HCT116 (cell line): ENCODE data around the gene INTS6. TPM values are rescaled to one million over a fixed set of nuclear protein-coding genes. Genes with fewer than 3 reads are reported as not detected.

ENCODE experiments used
- ATAC-seq: fragments of 200-7000 bp; cut with Tn5 transposase; 2 replicates; pipeline ENCODE4 v1.9.1; 2020; ENCODE audit warnings: mild to moderate bottlenecking, moderate library complexity
- BruUV-seq: library from RNA; stranded (reverse); fragments of 400-500 nt; replicated peaks from 2 replicates; lab custom pipeline; 2021; lab: Mats Ljungman, UMichigan
- CTCF ChIA-PET: fragments of 300-600 bp; sonication (Branson Sonifier 250); formaldehyde crosslinking; loops from one replicate; lab custom pipeline; 2021; ENCODE audit warnings: antibody characterized with exemption; lab: Charles Lee
- POLR2A ChIA-PET: fragments of 300-600, 350-600 bp; sonication (Branson Sonifier 250); formaldehyde crosslinking; loops from one replicate; lab custom pipeline; 2021; ENCODE audit warnings: antibody characterized with exemption; lab: Charles Lee
- RAD21 ChIA-PET, 2 experiments: fragments of 300-600 bp; sonication (Branson Sonifier 250); formaldehyde crosslinking; loops; one replicate each; lab custom pipeline; 2023; ENCODE audit warnings: low total read pairs in 2 of 2; ENCODE audit not compliant: uncharacterized antibody in 2 of 2, unreplicated experiment in 2 of 2, low non-redundant PET in 1 of 2; lab: Charles Lee
- DNase-seq: peaks from one replicate; pipeline ENCODE4 v3.0.0-alpha.2; 2010; ENCODE audit warnings: low read depth, low spot score
- H2AFZ ChIP-seq: fragments of 200-600 bp; shearing (Covaris generic), sonication (generic); 2 replicates; pipeline ENCODE4 v1.6.1; 2017; ENCODE audit warnings: low read depth, mixed run types, mixed read lengths, antibody characterized with exemption, low read length; ENCODE audit not compliant: poor library complexity, severe bottlenecking
- H3K27ac ChIP-seq: 2 replicates; pipeline ENCODE4 v1.5.1; 2012; ENCODE audit warnings: low read depth, low read length
- H3K27me3 ChIP-seq: fragments of 200-600 bp; sonication (generic); 2 replicates; pipeline ENCODE4 v1.6.1; 2016; ENCODE audit warnings: mixed run types, low read length, mixed read lengths; ENCODE audit not compliant: insufficient read depth
- H3K36me3 ChIP-seq, 2 experiments: fragments of 200-500 bp in 1 of 2; fragments of 200-600 bp in 1 of 2; sonication (Bioruptor generic) in 1 of 2; sonication (generic) in 1 of 2; 2 replicates each; pipeline versions ENCODE4 v1.5.1 to v1.6.1; 2014 to 2016; ENCODE audit warnings: low read length in 2 of 2, inconsistent platforms in 1 of 2, mixed read lengths in 1 of 2, mixed run types in 1 of 2; ENCODE audit not compliant: insufficient read depth in 2 of 2, control insufficient read depth in 1 of 2
- H3K4me1 ChIP-seq, 2 experiments: fragments of 200-600 bp in 1 of 2; sonication (generic) in 1 of 2; 2 replicates each; pipeline versions ENCODE4 v1.5.1 to v1.6.1; 2012 to 2017; ENCODE audit warnings: low read length in 2 of 2, inconsistent platforms in 1 of 2, mild to moderate bottlenecking in 1 of 2, mixed read lengths in 1 of 2, mixed run types in 1 of 2, moderate library complexity in 1 of 2; ENCODE audit not compliant: insufficient read depth in 2 of 2, control insufficient read depth in 1 of 2
- H3K4me2 ChIP-seq: fragments of 200-600 bp; sonication (generic); 2 replicates; pipeline ENCODE4 v1.6.1; 2017; ENCODE audit warnings: mixed run types, low read length, mixed read lengths
- H3K4me3 ChIP-seq, 2 experiments: fragments of 200-600 bp in 1 of 2; sonication (generic) in 1 of 2; replicated peaks in 1 of 2; 2 replicates each; pipeline ENCODE4 v1.5.1; 2011 to 2016; ENCODE audit warnings: low read length in 2 of 2, control low read depth in 1 of 2, low read depth in 1 of 2, mild to moderate bottlenecking in 1 of 2, mixed read lengths in 1 of 2, mixed run types in 1 of 2
- H3K79me2 ChIP-seq: fragments of 200-600 bp; sonication (generic); 2 replicates; pipeline ENCODE4 v1.6.1; 2017; ENCODE audit warnings: mild to moderate bottlenecking, mixed run types, low read length, moderate library complexity, mixed read lengths; ENCODE audit not compliant: insufficient read depth
- H3K9ac ChIP-seq: fragments of 200-600 bp; sonication (generic); 2 replicates; pipeline ENCODE4 v1.6.1; 2016; ENCODE audit warnings: low read length, mixed read lengths
- H3K9me2 ChIP-seq: fragments of 200-600 bp; sonication (generic), shearing (Covaris generic); 2 replicates; pipeline ENCODE4 v1.6.1; 2017; ENCODE audit warnings: mixed run types, mild to moderate bottlenecking, moderate library complexity; ENCODE audit not compliant: insufficient read depth
- H3K9me3 ChIP-seq, 2 experiments: fragments of 200-500 bp in 1 of 2; fragments of 200-600 bp in 1 of 2; sonication (Bioruptor generic) in 1 of 2; sonication (generic) in 1 of 2; 2 replicates each; pipeline ENCODE4 v1.6.1; 2014 to 2017; ENCODE audit warnings: low read length in 2 of 2, mixed read lengths in 2 of 2, inconsistent platforms in 1 of 2, low read depth in 1 of 2, mild to moderate bottlenecking in 1 of 2, mixed run types in 1 of 2, moderate library complexity in 1 of 2; ENCODE audit not compliant: control insufficient read depth in 1 of 2, insufficient read depth in 1 of 2
- H4K20me1 ChIP-seq: fragments of 200-600 bp; sonication (generic), shearing (Covaris generic); 2 replicates; pipeline ENCODE4 v1.6.1; 2017; ENCODE audit warnings: mixed run types, mild to moderate bottlenecking, moderate library complexity; ENCODE audit not compliant: insufficient read depth
- CBX3 ChIP-seq: IDR thresholded peaks from 2 replicates; pipeline ENCODE4 v1.6.1; 2012; ENCODE audit warnings: low read depth
- CEBPB ChIP-seq: IDR thresholded peaks from 2 replicates; pipeline ENCODE4 v1.6.1; 2012; ENCODE audit warnings: low read depth
- EGR1 ChIP-seq: IDR thresholded peaks from 2 replicates; pipeline ENCODE4 v1.6.1; 2012; ENCODE audit warnings: low read depth
- EZH2 ChIP-seq: fragments of 200-600 bp; sonication (generic); IDR thresholded peaks from 2 replicates; pipeline ENCODE4 v1.6.1; 2017; ENCODE audit warnings: antibody characterized with exemption, mixed run types
- EZH2phosphoT487 ChIP-seq: fragments of 200-600 bp; IDR thresholded peaks from 2 replicates; pipeline ENCODE4 v1.6.1; 2018; ENCODE audit warnings: antibody characterized with exemption, borderline replicate concordance
- POLR2A ChIP-seq: IDR thresholded peaks from 2 replicates; pipeline ENCODE4 v1.7.0; 2011; ENCODE audit warnings: borderline replicate concordance; ENCODE audit not compliant: insufficient read depth, insufficient read length; ENCODE audit errors: extremely low read depth
- POLR2AphosphoS5 ChIP-seq: IDR thresholded peaks from 2 replicates; pipeline ENCODE4 v1.6.1; 2011; ENCODE audit warnings: mild to moderate bottlenecking, low read depth, low read length, moderate library complexity
- RAD21 ChIP-seq: IDR thresholded peaks from 2 replicates; pipeline ENCODE4 v1.6.1; 2012; ENCODE audit warnings: low read depth, mild to moderate bottlenecking
- SIN3A ChIP-seq: IDR thresholded peaks from 2 replicates; pipeline ENCODE4 v1.6.1; 2012; ENCODE audit warnings: low read depth
- SP1 ChIP-seq: IDR thresholded peaks from 2 replicates; pipeline ENCODE4 v1.6.1; 2012; ENCODE audit warnings: low read depth
- TCF7L2 ChIP-seq: IDR thresholded peaks from 2 replicates; pipeline ENCODE4 v1.7.0; 2011; ENCODE audit warnings: borderline replicate concordance, inconsistent platforms; ENCODE audit not compliant: insufficient read depth, insufficient read length; ENCODE audit errors: extremely low read depth
- ZBTB33 ChIP-seq: IDR thresholded peaks from 2 replicates; pipeline ENCODE4 v1.6.1; 2011; ENCODE audit warnings: mild to moderate bottlenecking, low read length, moderate library complexity; ENCODE audit not compliant: insufficient replicate concordance; ENCODE audit errors: extremely low read depth
- ZFX ChIP-seq: fragments of 450-650 bp; IDR thresholded peaks from 2 replicates; pipeline ENCODE4 v1.6.1; 2017
- ZNF274 ChIP-seq: fragments of 200-500 bp; sonication (Bioruptor generic); IDR thresholded peaks from 2 replicates; pipeline ENCODE4 v1.6.1; 2014; ENCODE audit warnings: mild to moderate bottlenecking, low read depth, low read length, inconsistent platforms
- intact Hi-C: fragments of 100-400 bp; cut with micrococcal nuclease; formaldehyde crosslinking; loops from 2 replicates; pipeline ENCODE4 v1.10.0; 2022
- total RNA-seq: library from RNA; stranded (reverse); gene quantifications from one replicate; pipeline ENCODE4 v1.2.1, GENCODE V29; 2021; ENCODE audit not compliant: unreplicated experiment
- TF ChIP-seq, protein P1 (sequence below), 3 experiments: fragments of 200-600 bp in 1 of 3; sonication (generic) in 1 of 3; IDR thresholded peaks in 2 of 3; conservative IDR thresholded peaks in 1 of 3; 2 replicates each; pipeline ENCODE4 v1.5.1; 2012 to 2017; ENCODE audit warnings: low read depth in 2 of 3, low read length in 2 of 3, antibody characterized with exemption in 1 of 3, borderline replicate concordance in 1 of 3, control low read depth in 1 of 3, mild to moderate bottlenecking in 1 of 3, mixed read lengths in 1 of 3, mixed run types in 1 of 3, moderate library complexity in 1 of 3; ENCODE audit not compliant: insufficient read depth in 1 of 3
- TF ChIP-seq, protein P2 (sequence below): IDR thresholded peaks from 2 replicates; pipeline ENCODE4 v1.6.1; 2012
- TF ChIP-seq, protein P3 (sequence below): IDR thresholded peaks from 2 replicates; pipeline ENCODE4 v1.6.1; 2012; ENCODE audit warnings: low read depth
- TF ChIP-seq, protein P4 (sequence below): IDR thresholded peaks from 2 replicates; pipeline ENCODE4 v1.6.1; 2012

INTS6 gene
- total RNA-seq, 1 experiment from 2014 or later, result 44.7 TPM

DNA sequence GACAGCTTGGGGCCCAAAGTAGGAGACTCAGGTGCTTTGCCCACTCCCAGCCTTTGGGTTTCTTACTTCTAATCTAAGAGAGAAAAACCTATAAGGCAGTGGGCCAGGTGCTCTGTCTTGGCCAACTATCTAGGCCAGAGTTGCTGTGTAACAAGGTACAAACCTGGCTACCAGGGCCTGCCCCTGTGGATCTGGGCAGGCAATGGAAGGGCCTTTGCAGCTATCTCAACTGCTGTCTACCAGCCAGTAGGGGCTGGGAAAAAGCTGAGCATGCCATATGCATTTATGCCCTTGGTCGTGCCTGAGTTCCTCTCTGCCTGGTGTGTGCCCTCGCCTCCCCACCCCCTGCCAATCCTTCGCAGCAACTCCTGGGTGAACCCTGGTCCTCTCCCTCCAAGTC, 130.0 kb downstream of the INTS6 start:
- Histone ChIP-seq H3K9me2 (no peaks in the 10 kb centered on the region), H3K27me3 (no peaks in the 10 kb centered on the region), H3K4me1 (no peaks in the 10 kb centered on the region), H3K4me3 (no peak overlapping the region), H3K4me2 (no peak overlapping the region), H4K20me1 (no peaks in the 10 kb centered on the region), H2AFZ (no peak overlapping the region), H3K9ac (no peak overlapping the region), H3K27ac (no peak overlapping the region), H3K79me2 (no peaks in the 10 kb centered on the region), H3K36me3 (no peaks in the 10 kb centered on the region), H3K9me3 (no peaks in the 10 kb centered on the region)
- BruUV-seq, result no TSS peak
- intact Hi-C loops, result no loop called here
- no peak for ATAC-seq
- ChIA-PET POLR2A (no interaction called here), RAD21 (no interaction called here), CTCF (no interaction called here)
- no peak for DNase-seq
- TF ChIP-seq CBX3 (no peak), RAD21 (no peak), SP1 (no peak), CEBPB (no peak), TCF7L2 (no peak), EZH2phosphoT487 (no peak), POLR2A (no peak), EZH2 (no peak), ZNF274 (no peak), ZFX (no peak), SIN3A (no peak), EGR1 (no peak), POLR2AphosphoS5 (no peak), ZBTB33 (no peak)
- TF ChIP-seq, protein P1, sequence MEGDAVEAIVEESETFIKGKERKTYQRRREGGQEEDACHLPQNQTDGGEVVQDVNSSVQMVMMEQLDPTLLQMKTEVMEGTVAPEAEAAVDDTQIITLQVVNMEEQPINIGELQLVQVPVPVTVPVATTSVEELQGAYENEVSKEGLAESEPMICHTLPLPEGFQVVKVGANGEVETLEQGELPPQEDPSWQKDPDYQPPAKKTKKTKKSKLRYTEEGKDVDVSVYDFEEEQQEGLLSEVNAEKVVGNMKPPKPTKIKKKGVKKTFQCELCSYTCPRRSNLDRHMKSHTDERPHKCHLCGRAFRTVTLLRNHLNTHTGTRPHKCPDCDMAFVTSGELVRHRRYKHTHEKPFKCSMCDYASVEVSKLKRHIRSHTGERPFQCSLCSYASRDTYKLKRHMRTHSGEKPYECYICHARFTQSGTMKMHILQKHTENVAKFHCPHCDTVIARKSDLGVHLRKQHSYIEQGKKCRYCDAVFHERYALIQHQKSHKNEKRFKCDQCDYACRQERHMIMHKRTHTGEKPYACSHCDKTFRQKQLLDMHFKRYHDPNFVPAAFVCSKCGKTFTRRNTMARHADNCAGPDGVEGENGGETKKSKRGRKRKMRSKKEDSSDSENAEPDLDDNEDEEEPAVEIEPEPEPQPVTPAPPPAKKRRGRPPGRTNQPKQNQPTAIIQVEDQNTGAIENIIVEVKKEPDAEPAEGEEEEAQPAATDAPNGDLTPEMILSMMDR (IDR thresholded peaks at IDR 0.05 in 2 of 3, conservative IDR thresholded peaks at IDR 0.05 in 1 of 3; ENCODE audit: borderline replicate concordance in 1 of 3, insufficient read depth in 1 of 3, low read depth in 2 of 3, low read length in 2 of 3), result no peak
- TF ChIP-seq, protein P2, sequence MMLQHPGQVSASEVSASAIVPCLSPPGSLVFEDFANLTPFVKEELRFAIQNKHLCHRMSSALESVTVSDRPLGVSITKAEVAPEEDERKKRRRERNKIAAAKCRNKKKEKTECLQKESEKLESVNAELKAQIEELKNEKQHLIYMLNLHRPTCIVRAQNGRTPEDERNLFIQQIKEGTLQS, result no peak
- TF ChIP-seq, protein P3, sequence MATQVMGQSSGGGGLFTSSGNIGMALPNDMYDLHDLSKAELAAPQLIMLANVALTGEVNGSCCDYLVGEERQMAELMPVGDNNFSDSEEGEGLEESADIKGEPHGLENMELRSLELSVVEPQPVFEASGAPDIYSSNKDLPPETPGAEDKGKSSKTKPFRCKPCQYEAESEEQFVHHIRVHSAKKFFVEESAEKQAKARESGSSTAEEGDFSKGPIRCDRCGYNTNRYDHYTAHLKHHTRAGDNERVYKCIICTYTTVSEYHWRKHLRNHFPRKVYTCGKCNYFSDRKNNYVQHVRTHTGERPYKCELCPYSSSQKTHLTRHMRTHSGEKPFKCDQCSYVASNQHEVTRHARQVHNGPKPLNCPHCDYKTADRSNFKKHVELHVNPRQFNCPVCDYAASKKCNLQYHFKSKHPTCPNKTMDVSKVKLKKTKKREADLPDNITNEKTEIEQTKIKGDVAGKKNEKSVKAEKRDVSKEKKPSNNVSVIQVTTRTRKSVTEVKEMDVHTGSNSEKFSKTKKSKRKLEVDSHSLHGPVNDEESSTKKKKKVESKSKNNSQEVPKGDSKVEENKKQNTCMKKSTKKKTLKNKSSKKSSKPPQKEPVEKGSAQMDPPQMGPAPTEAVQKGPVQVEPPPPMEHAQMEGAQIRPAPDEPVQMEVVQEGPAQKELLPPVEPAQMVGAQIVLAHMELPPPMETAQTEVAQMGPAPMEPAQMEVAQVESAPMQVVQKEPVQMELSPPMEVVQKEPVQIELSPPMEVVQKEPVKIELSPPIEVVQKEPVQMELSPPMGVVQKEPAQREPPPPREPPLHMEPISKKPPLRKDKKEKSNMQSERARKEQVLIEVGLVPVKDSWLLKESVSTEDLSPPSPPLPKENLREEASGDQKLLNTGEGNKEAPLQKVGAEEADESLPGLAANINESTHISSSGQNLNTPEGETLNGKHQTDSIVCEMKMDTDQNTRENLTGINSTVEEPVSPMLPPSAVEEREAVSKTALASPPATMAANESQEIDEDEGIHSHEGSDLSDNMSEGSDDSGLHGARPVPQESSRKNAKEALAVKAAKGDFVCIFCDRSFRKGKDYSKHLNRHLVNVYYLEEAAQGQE, result no peak
- TF ChIP-seq, protein P4, sequence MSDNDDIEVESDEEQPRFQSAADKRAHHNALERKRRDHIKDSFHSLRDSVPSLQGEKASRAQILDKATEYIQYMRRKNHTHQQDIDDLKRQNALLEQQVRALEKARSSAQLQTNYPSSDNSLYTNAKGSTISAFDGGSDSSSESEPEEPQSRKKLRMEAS, result no peak
